Colonic mucosa (tissue), 4 donors: ENCODE results near the gene NKX2-3. TPM values are rescaled to one million over a fixed set of nuclear protein-coding genes. Genes with fewer than 3 reads are reported as not detected.

Source experiments
- DNase-seq: peaks from one replicate; pipeline ENCODE4 v3.0.0-alpha.2; 2020
- H3K27ac ChIP-seq: fragments of 200-600 bp; one replicate; pipeline ENCODE4 v1.8.0; 2021
- H3K27me3 ChIP-seq: fragments of 200-600 bp; one replicate; pipeline ENCODE4 v1.8.0; 2021
- H3K36me3 ChIP-seq: fragments of 200-600 bp; one replicate; pipeline ENCODE4 v1.8.0; 2021
- H3K4me1 ChIP-seq: fragments of 200-600 bp; one replicate; pipeline ENCODE4 v1.8.0; 2021; ENCODE audit warnings: mild to moderate bottlenecking
- H3K4me3 ChIP-seq: fragments of 200-600 bp; one replicate; pipeline ENCODE4 v1.8.0; 2021
- H3K9ac ChIP-seq, 2 donors: one replicate each; pipeline ENCODE4 v1.7.0; 2013; ENCODE audit warnings: control low read depth in 2 of 2, low read depth in 2 of 2, low read length in 2 of 2
- H3K9me3 ChIP-seq: fragments of 200-600 bp; one replicate; pipeline ENCODE4 v1.8.0; 2021
- intact Hi-C: fragments of 100-400 bp; cut with DNase I; formaldehyde crosslinking; loops from one replicate; pipeline ENCODE4 v1.14.1; 2022
- total RNA-seq, 2 donors: library from RNA; stranded (reverse); fragmentation: NEBNext Ultra II Directional in 1 of 2; extraction: Animal tissue kit (Norgen Biotek cat#: 25700) in 1 of 2; gene quantifications; one replicate each; pipeline ENCODE4 v1.2.1, GENCODE V29; 2021
- TF ChIP-seq, protein P1 (sequence below): fragments of 200-600 bp; IDR thresholded peaks from one replicate; pipeline ENCODE4 v1.8.0; 2022; ENCODE audit warnings: antibody characterized with exemption, mild to moderate bottlenecking
- donor health status: healthy.
- donor health status: DM: no; HTN: no; CAD: no.
- donor health status: DM: no; HTN: no; CAD: no.

NKX2-3 gene
- total RNA-seq, 2 donors from 2014 or later, result 5.4 to 7.9 TPM

DNA sequence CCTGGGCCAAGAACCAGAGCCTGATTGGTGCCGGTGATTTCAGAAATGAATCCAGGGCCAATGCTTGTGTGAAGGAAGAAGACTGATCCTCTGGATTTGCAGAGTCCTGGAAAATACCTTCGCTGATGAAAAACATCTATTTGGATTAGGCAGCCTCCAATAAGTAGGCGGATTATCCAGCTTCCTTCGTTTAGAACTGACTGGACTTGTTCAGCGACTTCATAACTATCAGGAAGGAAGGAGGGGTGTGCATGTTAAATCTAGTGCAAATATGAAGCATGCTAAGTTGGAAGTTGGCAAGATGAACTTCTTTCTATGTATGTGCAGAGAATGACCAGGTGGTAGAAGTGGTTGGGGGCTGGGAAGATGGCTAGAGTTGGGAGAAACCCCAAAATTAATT, 41.0 kb downstream of the NKX2-3 start:
- H3K4me1 ChIP-seq, result no peaks in the 10 kb centered on the region
- TF ChIP-seq, protein P1, sequence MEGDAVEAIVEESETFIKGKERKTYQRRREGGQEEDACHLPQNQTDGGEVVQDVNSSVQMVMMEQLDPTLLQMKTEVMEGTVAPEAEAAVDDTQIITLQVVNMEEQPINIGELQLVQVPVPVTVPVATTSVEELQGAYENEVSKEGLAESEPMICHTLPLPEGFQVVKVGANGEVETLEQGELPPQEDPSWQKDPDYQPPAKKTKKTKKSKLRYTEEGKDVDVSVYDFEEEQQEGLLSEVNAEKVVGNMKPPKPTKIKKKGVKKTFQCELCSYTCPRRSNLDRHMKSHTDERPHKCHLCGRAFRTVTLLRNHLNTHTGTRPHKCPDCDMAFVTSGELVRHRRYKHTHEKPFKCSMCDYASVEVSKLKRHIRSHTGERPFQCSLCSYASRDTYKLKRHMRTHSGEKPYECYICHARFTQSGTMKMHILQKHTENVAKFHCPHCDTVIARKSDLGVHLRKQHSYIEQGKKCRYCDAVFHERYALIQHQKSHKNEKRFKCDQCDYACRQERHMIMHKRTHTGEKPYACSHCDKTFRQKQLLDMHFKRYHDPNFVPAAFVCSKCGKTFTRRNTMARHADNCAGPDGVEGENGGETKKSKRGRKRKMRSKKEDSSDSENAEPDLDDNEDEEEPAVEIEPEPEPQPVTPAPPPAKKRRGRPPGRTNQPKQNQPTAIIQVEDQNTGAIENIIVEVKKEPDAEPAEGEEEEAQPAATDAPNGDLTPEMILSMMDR, result no peak

GRCh38 chr10:99579971-99580370, 47.2 kb downstream of the NKX2-3 start:
- Histone ChIP-seq H3K9ac (no peak overlapping the region), H3K36me3 (no peaks in the 10 kb centered on the region), H3K27me3 (no peaks in the 10 kb centered on the region), H3K4me1 (no peaks in the 10 kb centered on the region), H3K4me3 (no peak overlapping the region), H3K27ac (no peak overlapping the region), H3K9me3 (no peaks in the 10 kb centered on the region)
- intact Hi-C loops, result no loop called here
- no peak for DNase-seq
- TF ChIP-seq, protein P1, result no peak

More for the DNA sequence above, 41.0 kb downstream of the NKX2-3 start:
- intact Hi-C loops, result no loop called here
- H3K9me3 ChIP-seq, result no peaks in the 10 kb centered on the region
- no peak overlapping the region for H3K27ac ChIP-seq
- no peaks in the 10 kb centered on the region for H3K27me3 ChIP-seq
- H3K9ac ChIP-seq, result no peak overlapping the region
- H3K4me3 ChIP-seq, result no peak overlapping the region
- DNase-seq, result no peak
- no peaks in the 10 kb centered on the region for H3K36me3 ChIP-seq

- H3K27me3 ChIP-seq, result no peaks in the 10 kb centered on the region
- TF ChIP-seq, protein P1, result no peak
- intact Hi-C loops, result no loop called here
- H3K9me3 ChIP-seq, result no peaks in the 10 kb centered on the region
- H3K4me1 ChIP-seq, result no peaks in the 10 kb centered on the region
- H3K27ac ChIP-seq, result no peak overlapping the region
- no peak overlapping the region for H3K4me3 ChIP-seq
- H3K9ac ChIP-seq, result no peak overlapping the region
- no peak for DNase-seq
- no peaks in the 10 kb centered on the region for H3K36me3 ChIP-seq
Measured at GRCh38 chr10:99582255-99582770, 49.6 kb downstream of the NKX2-3 start.

GRCh38 chr10:99583687-99584086, 50.9 kb downstream of the NKX2-3 start:
- Histone ChIP-seq H3K4me1 (no peaks in the 10 kb centered on the region), H3K36me3 (no peaks in the 10 kb centered on the region), H3K27ac (no peak overlapping the region), H3K9ac (no peak overlapping the region), H3K4me3 (no peak overlapping the region), H3K9me3 (no peaks in the 10 kb centered on the region), H3K27me3 (no peaks in the 10 kb centered on the region)
- no peak for DNase-seq
- TF ChIP-seq, protein P1, result no peak
- intact Hi-C loops, result no loop called here

Other genes starting within 250 kb of the NKX2-3 start
- gene CNNM1, start 203.6 kb upstream of the NKX2-3 start, total RNA-seq, result under 1 TPM; 0.27 to 0.35 TPM
- gene GOT1, start 102.3 kb upstream of the NKX2-3 start, total RNA-seq, result 100 to 1,000 TPM in 1 of 2 donors, 10 to 100 TPM in 1; 96.7 to 135 TPM
- gene SLC25A28, start 87.5 kb downstream of the NKX2-3 start, total RNA-seq, result 10 to 100 TPM; 29.6 to 38.7 TPM
- 10 to 100 TPM; 22.6 to 23.9 TPM for gene ENTPD7, start 126.6 kb downstream of the NKX2-3 start, total RNA-seq
- gene COX15, start 199.2 kb downstream of the NKX2-3 start, total RNA-seq, result 10 to 100 TPM; 48.1 to 50.1 TPM
- 10 to 100 TPM; 11.2 to 15.6 TPM for gene CUTC, start 199.3 kb downstream of the NKX2-3 start, total RNA-seq
- gene ABCC2, start 249.7 kb downstream of the NKX2-3 start, total RNA-seq, result under 1 TPM; 0.45 to 0.72 TPM